Right lung (tissue), 5 donors: ENCODE measurements around the gene PLIN5. TPM values are rescaled to one million over a fixed set of nuclear protein-coding genes. Genes with fewer than 3 reads are reported as not detected.
"Not testable (repeated sequence)": the region's sequence is repeated elsewhere in the genome, so short reads cannot be mapped to it uniquely, and the experiment has no call there.

Source experiments
- DNase-seq, 2 donors: peaks; one replicate each; pipeline ENCODE4 v3.0.0-alpha.2; 2013
- polyA plus RNA-seq, 5 donors: library from polyadenylated mRNA; unstranded; fragments of 120-200 nt; gene quantifications; one replicate each; pipeline versions ENCODE4 v1.2.1 to v1.2.3, GENCODE V29; 2013; ENCODE audit warnings: inconsistent platforms in 1 of 5, low replicate concordance in 1 of 5; ENCODE audit not compliant: insufficient read length in 5 of 5, insufficient read depth in 1 of 5

Gene PLIN5
- polyA plus RNA-seq, 5 donors, result 1.8 to 3.1 (median 1.8) TPM

- DNase-seq, result no peak
These were observed 35.4 kb upstream of the PLIN5 start for GRCh38 chr19:4570402-4570801.

- no peak for DNase-seq
These were observed 33.9 kb upstream of the PLIN5 start for GRCh38 chr19:4568886-4569285.

- no peak for DNase-seq
These were observed 32.6 kb upstream of the PLIN5 start for GRCh38 chr19:4567584-4568071.

GRCh38 chr19:4566402-4567051 lies 31.5 kb upstream of the PLIN5 start:
- no peak for DNase-seq

- DNase-seq, result not testable (repeated sequence)
These were observed 28.5 kb upstream of the PLIN5 start for GRCh38 chr19:4563562-4563961.

GRCh38 chr19:4562085-4562484 lies 27.1 kb upstream of the PLIN5 start:
- not testable (repeated sequence) for DNase-seq

GRCh38 chr19:4559569-4559968 lies 24.5 kb upstream of the PLIN5 start, which contains the start of gene SEMA6B:
SEMA6B (minus strand) TSS chr19:4559684; CDS start chr19:4558457, 1,227 bp downstream.
- DNase-seq, result no peak

GRCh38 chr19:4557971-4558941 lies 23.2 kb upstream of the PLIN5 start:
- no peak for DNase-seq

- no peak for DNase-seq
These were observed 22.3 kb upstream of the PLIN5 start for GRCh38 chr19:4557144-4557970.

- no peak for DNase-seq
These were observed 21.6 kb upstream of the PLIN5 start for GRCh38 chr19:4556597-4557127.

- DNase-seq, result no peak
These were observed 20.9 kb upstream of the PLIN5 start for GRCh38 chr19:4555657-4556561.

- no peak for DNase-seq
These were observed 19.7 kb upstream of the PLIN5 start for GRCh38 chr19:4554717-4555116.

GRCh38 chr19:4553775-4554174 lies 18.8 kb upstream of the PLIN5 start:
- no peak for DNase-seq

GRCh38 chr19:4553092-4553695 lies 18.2 kb upstream of the PLIN5 start:
- DNase-seq, result no peak

GRCh38 chr19:4552525-4552819 lies 17.4 kb upstream of the PLIN5 start:
- DNase-seq, result no peak

- no peak for DNase-seq
These were observed 15.5 kb upstream of the PLIN5 start for GRCh38 chr19:4550479-4551050.

- no peak for DNase-seq
These were observed 15.0 kb upstream of the PLIN5 start for GRCh38 chr19:4550018-4550417.

GRCh38 chr19:4548238-4548584 lies 13.2 kb upstream of the PLIN5 start:
- no peak for DNase-seq

GRCh38 chr19:4547303-4548237 lies 12.5 kb upstream of the PLIN5 start:
- DNase-seq, result no peak
